A549 (cell line): ENCODE data around the gene SLFN13.

ENCODE experiments used
- CEBPB ChIP-seq, 2 experiments: fragments of >200 bp in 1 of 2; sonication (Bioruptor Twin) in 1 of 2; formaldehyde crosslinking in 1 of 2; IDR thresholded peaks; 2 replicates each; pipeline ENCODE4 v1.6.1; 2012 to 2016
- EP300 ChIP-seq, 2 experiments: fragments of >200 bp; sonication (Bioruptor Twin); formaldehyde crosslinking; IDR thresholded peaks; 2 replicates in 1 of 2; 3 replicates in 1 of 2; pipeline ENCODE4 v1.6.1; 2016 to 2017
- SMC3 ChIP-seq: fragments of >200 bp; sonication (Bioruptor Twin); formaldehyde crosslinking; IDR thresholded peaks from 3 replicates; pipeline ENCODE4 v1.6.1; 2018; ENCODE audit warnings: inconsistent platforms
- ZSCAN20 ChIP-seq: fragments of 250-450 bp; sonication (Bioruptor Pico); IDR thresholded peaks from 2 replicates; pipeline ENCODE4 v1.8.0; 2022; ENCODE audit warnings: mild to moderate bottlenecking, moderate library complexity
- TF ChIP-seq, protein P1 (sequence below): fragments of >200 bp; sonication (Bioruptor Twin); formaldehyde crosslinking; IDR thresholded peaks from 3 replicates; pipeline ENCODE4 v1.5.1; 2016

DNA sequence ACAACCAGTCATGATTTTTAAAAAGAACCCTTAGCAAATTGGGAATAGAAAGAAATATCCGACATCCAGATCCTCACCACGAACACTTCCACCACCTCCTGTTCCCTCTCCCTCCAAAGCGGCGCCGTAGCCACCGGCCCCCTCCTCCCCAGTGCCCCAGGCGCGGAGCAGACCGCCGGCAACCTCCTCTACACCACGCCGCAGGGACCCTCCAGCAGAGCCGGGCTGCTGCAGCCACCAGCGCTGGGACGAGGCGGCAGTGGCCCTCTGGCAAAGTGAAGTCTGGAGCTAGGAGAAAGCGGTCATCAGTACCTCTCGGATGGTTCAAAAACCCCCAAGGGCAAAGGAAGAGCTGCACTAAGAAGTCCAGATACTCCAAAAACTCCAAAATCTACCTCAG is 41.4 kb upstream of the SLFN13 start:
- TF ChIP-seq EP300 (IDR thresholded peaks at IDR 0.05) (no peak), CEBPB (IDR thresholded peaks at IDR 0.05) (no peak), ZSCAN20 (no peak), SMC3 (no peak)
- TF ChIP-seq, protein P1, sequence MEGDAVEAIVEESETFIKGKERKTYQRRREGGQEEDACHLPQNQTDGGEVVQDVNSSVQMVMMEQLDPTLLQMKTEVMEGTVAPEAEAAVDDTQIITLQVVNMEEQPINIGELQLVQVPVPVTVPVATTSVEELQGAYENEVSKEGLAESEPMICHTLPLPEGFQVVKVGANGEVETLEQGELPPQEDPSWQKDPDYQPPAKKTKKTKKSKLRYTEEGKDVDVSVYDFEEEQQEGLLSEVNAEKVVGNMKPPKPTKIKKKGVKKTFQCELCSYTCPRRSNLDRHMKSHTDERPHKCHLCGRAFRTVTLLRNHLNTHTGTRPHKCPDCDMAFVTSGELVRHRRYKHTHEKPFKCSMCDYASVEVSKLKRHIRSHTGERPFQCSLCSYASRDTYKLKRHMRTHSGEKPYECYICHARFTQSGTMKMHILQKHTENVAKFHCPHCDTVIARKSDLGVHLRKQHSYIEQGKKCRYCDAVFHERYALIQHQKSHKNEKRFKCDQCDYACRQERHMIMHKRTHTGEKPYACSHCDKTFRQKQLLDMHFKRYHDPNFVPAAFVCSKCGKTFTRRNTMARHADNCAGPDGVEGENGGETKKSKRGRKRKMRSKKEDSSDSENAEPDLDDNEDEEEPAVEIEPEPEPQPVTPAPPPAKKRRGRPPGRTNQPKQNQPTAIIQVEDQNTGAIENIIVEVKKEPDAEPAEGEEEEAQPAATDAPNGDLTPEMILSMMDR: no peak
